BLaER1 (cell line): ENCODE measurements around the gene FBXO45.
"Not testable (repeated sequence)": the region's sequence is repeated elsewhere in the genome, so short reads cannot be mapped to it uniquely, and the experiment has no call there.

Experiments
- H3K27ac ChIP-seq: shearing (Covaris generic); formaldehyde crosslinking; 2 replicates; pipeline ENCODE4 v1.8.1; 2022
- H3K27me3 ChIP-seq: shearing (Covaris generic); formaldehyde crosslinking; 2 replicates; pipeline ENCODE4 v1.8.1; 2022
- H3K36me3 ChIP-seq: shearing (Covaris generic); formaldehyde crosslinking; 2 replicates; pipeline ENCODE4 v1.8.1; 2022
- H3K4me1 ChIP-seq: shearing (Covaris generic); formaldehyde crosslinking; 2 replicates; pipeline ENCODE4 v1.8.1; 2022
- H3K4me2 ChIP-seq: shearing (Covaris generic); formaldehyde crosslinking; 2 replicates; pipeline ENCODE4 v1.8.1; 2022
- H3K4me3 ChIP-seq: shearing (Covaris generic); formaldehyde crosslinking; 2 replicates; pipeline ENCODE4 v1.8.1; 2022
- H3K9ac ChIP-seq: shearing (Covaris generic); formaldehyde crosslinking; 2 replicates; pipeline ENCODE4 v1.8.1; 2022
- H3K9me3 ChIP-seq: shearing (Covaris generic); formaldehyde crosslinking; 2 replicates; pipeline ENCODE4 v1.8.1; 2022
- H4K20me1 ChIP-seq: shearing (Covaris generic); formaldehyde crosslinking; 2 replicates; pipeline ENCODE4 v1.8.1; 2022
- Cebpa-rat ChIP-seq: shearing (Covaris generic); IDR thresholded peaks from 2 replicates; pipeline ENCODE4 v1.8.1; 2022

FBXO45 gene

DNA sequence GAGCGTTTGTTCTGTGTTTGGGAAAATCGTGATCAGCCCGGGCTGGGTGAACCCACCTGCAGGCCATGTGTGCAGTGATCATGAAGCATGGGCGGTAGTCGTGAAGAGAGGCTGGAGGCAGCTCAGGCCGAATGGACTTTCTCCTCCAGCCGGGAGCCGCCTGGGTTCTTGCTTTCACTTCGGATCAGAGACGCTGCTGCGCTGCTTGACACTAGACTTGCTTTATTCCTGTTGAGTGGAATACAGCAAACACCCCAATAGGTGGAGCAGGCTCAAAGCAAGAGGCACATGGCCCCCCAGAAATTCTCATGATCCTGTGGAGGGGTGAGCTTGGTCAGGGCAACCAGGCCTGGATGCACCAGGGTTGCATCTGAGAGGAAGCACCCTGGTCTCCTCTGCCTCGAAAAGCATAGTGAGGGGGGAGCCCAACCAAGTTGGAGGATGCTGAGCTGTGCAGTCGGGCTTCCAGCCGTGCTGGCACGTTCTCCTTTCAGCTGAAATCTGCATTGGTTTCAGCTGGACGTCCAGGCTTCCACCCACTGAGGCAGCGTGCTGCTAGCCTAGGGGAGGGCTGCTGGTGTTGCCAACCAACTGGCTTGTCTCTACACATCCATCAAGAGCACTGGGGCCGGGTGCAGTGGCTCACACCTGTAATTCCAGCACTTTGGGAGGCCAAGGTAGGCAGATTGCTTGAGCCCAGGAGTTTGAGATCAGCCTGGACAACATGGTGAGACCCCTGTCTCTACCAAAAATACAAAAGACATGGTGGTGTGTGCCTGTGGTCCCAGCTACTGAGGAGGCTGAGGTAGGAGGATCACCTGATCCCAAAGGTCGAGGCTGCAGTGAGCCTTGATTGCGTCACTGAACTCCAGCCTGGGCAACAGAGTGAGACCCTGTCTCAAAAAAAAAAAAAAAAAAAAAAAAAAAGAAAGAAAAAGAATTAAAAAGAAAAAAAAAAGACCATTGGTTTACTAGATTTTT lies 68.2 kb downstream of the FBXO45 start:
- Histone ChIP-seq H3K9ac (no peak overlapping the region), H3K9me3 (no peaks in the 10 kb centered on the region), H3K36me3 (no peaks in the 10 kb centered on the region), H3K4me2 (peak overlapping the region; percentile 98), H3K27me3 (no peaks in the 10 kb centered on the region), H3K27ac (0 out of 2 replicates have a peak overlapping the region, but pooled peaks have one; percentile 3), H3K4me3 (no peak overlapping the region), H4K20me1 (peaks cover 7% of the 10 kb centered on the region), H3K4me1 (peaks cover 64% of the 10 kb centered on the region)
- no peak for TF ChIP-seq Cebpa-rat

DNA sequence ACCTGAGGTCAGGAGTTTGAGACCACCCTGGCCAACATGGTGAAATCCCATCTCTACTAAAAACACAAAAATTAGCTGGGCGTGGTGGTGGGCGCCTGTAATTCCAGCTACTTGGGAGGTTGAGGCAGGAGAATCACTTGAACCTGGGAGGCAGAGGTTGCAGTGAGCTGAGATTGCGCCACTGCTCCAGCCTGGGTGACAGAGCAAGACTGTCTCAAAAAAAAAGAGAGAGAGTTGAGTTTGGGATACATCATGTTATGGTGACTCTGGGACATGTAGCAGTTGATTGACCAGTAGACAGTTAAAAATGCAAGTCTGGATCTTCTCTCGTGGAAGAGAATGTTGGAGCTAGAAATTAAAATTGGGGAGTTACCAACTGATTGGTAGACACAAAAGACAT lies 69.5 kb downstream of the FBXO45 start:
- not testable (repeated sequence) for H3K9ac ChIP-seq, H3K27me3 ChIP-seq, H3K36me3 ChIP-seq, H3K4me3 ChIP-seq, H3K27ac ChIP-seq, H3K9me3 ChIP-seq
- H4K20me1 ChIP-seq, result peaks cover 20% of the 10 kb centered on the region
- H3K4me2 ChIP-seq, result peak overlapping the region; percentile 98
- 0 out of 2 replicates have a peak, but pooled peaks have one; percentile 33 for TF ChIP-seq Cebpa-rat
- peaks cover 73% of the 10 kb centered on the region for H3K4me1 ChIP-seq
